Head of caudate nucleus (tissue), 42 donors: Measurements from ENCODE around the gene GJB5.

Experiments used
- DNase-seq, 42 donors: peaks; one replicate each; pipeline versions ENCODE4 v3.0.0 to v3.0.0-alpha.2; 2020 to 2021; ENCODE audit warnings: mixed read lengths in 7 of 42
- intact Hi-C: fragments of 100-400 bp; cut with DNase I; formaldehyde crosslinking; loops from one replicate; pipeline ENCODE4 v1.15.0; 2022

The GJB5 gene

GRCh38 chr1:34742667-34743270 is 12.1 kb upstream of the GJB5 start:
- peak; percentile 58 to 94 (median 86) for DNase-seq
- intact Hi-C loops = loop anchor here (10.0 kb wide), 1 partner anchor 1108 kb away; no protein-coding TSS in a partner anchor

- intact Hi-C loops = loop anchor here (10.0 kb wide), 1 partner anchor 1109 kb away; no protein-coding TSS in a partner anchor
- DNase-seq = no peak
Observed at GRCh38 chr1:34743775-34744174, 11.1 kb upstream of the GJB5 start.

DNA sequence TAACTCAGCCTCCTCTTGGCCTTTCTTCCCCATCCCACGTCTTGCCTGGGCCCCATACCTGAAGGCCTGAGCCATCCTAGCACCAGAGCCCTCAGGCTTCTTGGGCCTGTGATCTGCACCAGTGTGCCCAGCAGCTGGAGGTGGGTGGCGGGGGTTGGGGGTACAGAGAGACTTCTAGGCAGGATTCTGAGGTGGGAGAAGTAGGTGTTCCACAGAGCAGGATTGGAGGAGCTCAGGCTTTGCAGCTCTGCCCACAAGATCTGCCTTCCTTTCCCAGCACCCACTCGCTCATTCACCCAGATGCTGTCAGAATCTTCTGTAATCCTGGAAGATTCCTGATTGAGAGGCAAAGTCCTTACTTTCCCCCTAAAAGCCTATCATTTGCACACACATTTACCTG is 10.0 kb upstream of the GJB5 start:
- intact Hi-C loops = loop anchor here (10.0 kb wide), 1 partner anchor 1110 kb away; no protein-coding TSS in a partner anchor
- DNase-seq = peak in 41 of 42 donors; percentile 21 to 89 (median 62)

- intact Hi-C loops = loop anchor here (10.0 kb wide), 1 partner anchor 1111 kb away; no protein-coding TSS in a partner anchor
Observed at GRCh38 chr1:34745666-34746065, 9.2 kb upstream of the GJB5 start.

DNA sequence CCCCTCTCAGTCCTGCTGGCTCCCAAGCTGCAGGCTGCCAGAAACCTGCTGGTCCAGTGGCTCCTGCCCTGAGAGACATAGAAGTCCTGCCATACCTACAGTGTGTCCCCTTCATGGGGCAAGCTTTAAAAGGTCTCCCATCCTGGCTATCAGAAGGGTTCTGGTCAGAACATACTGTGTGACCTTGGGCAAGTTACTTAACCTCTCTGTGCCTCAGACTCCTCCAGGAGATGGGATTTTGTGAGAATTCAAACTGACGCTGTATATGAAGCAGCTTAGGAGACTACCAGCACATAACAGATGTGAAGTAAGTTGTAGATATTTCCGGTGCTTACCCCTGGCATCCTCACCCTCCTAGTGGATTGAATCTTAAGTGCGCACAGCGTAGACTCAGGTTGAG is 8.7 kb upstream of the GJB5 start:
- intact Hi-C loops = loop anchor here (10.0 kb wide), 1 partner anchor 1111 kb away; no protein-coding TSS in a partner anchor
- no peak for DNase-seq

More at GRCh38 chr1:34745666-34746065, 9.2 kb upstream of the GJB5 start:
- DNase-seq = no peak

- intact Hi-C loops = loop anchor here (10.0 kb wide), 1 partner anchor 1112 kb away; no protein-coding TSS in a partner anchor
- no peak for DNase-seq
Observed at GRCh38 chr1:34746785-34747637, 7.8 kb upstream of the GJB5 start.

DNA sequence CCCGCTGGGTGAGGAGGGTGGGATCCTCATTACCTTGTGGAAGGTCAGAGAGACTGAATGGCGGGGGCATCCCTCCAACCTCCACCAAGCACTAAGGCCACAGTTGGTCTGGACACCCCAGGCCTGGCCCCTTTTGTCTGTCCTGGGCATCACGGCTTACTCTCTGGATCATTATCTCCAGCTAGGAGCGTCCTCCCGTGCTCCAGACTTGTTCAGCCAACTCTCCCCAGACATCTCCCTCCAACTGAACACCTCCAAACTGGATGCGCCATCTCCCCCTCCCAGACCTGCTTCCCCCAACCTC is 7.3 kb upstream of the GJB5 start:
- intact Hi-C loops = loop anchor here (10.0 kb wide), 1 partner anchor 1113 kb away; no protein-coding TSS in a partner anchor

GRCh38 chr1:34749992-34750391 is 4.9 kb upstream of the GJB5 start:
- peak in 1 of 42 donors; percentile 52 for DNase-seq
- intact Hi-C loops = loop anchor here (10.0 kb wide), 1 partner anchor 1115 kb away; no protein-coding TSS in a partner anchor

More for the DNA sequence above, 7.3 kb upstream of the GJB5 start:
- no peak for DNase-seq

DNA sequence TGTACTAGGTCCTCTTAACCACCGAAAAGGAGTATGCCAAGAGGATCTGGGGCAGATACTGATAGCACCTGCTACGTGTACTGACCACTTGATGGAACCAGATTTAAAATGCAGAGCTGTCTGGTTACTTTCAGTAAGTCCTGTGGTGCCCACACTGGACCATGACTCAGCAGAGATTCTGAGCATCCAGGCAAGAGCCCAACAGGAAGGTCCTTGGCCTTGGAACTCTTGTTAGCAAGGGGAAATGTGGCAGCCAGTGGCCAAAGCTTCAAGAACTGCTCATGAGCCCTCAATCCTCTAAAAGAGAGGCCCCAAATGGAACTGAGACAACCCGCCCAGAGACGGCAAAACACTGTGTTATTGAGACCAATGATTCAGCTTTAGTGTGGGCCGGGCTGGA is 4.2 kb upstream of the GJB5 start:
- intact Hi-C loops = no loop called here
- DNase-seq = peak in 3 of 42 donors; percentile 35 to 54 (median 43)

GRCh38 chr1:34753163-34753562 is 1.7 kb upstream of the GJB5 start:
- DNase-seq = no peak
- intact Hi-C loops = no loop called here

GRCh38 chr1:34755961-34756360 is 1.1 kb downstream of the GJB5 start:
- intact Hi-C loops = no loop called here
- no peak for DNase-seq

DNA sequence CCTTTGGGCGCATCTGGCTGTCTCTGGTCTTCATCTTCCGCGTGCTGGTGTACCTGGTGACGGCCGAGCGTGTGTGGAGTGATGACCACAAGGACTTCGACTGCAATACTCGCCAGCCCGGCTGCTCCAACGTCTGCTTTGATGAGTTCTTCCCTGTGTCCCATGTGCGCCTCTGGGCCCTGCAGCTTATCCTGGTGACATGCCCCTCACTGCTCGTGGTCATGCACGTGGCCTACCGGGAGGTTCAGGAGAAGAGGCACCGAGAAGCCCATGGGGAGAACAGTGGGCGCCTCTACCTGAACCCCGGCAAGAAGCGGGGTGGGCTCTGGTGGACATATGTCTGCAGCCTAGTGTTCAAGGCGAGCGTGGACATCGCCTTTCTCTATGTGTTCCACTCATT is 2.5 kb downstream of the GJB5 start:
- intact Hi-C loops = no loop called here
- no peak for DNase-seq

DNA sequence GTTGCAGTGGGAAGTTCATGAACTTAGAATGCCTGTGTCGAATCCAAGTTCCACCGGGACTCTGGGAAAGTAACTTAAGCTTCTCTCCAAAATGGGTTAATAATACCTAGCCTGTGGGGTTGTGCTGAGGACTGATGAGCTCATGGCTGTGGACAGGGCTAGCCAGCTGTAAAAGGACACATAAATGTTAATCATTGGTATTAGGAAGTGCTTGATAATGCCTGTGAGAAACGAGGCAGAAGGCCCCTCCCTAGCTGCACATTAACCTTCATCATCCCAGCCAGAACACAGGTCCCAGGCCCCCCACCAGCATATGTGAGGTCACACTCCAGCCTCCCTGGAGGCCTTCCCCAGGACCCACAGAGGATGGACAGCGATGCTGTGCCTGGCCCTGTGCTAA is 3.9 kb downstream of the GJB5 start:
- DNase-seq = no peak
- intact Hi-C loops = no loop called here

DNA sequence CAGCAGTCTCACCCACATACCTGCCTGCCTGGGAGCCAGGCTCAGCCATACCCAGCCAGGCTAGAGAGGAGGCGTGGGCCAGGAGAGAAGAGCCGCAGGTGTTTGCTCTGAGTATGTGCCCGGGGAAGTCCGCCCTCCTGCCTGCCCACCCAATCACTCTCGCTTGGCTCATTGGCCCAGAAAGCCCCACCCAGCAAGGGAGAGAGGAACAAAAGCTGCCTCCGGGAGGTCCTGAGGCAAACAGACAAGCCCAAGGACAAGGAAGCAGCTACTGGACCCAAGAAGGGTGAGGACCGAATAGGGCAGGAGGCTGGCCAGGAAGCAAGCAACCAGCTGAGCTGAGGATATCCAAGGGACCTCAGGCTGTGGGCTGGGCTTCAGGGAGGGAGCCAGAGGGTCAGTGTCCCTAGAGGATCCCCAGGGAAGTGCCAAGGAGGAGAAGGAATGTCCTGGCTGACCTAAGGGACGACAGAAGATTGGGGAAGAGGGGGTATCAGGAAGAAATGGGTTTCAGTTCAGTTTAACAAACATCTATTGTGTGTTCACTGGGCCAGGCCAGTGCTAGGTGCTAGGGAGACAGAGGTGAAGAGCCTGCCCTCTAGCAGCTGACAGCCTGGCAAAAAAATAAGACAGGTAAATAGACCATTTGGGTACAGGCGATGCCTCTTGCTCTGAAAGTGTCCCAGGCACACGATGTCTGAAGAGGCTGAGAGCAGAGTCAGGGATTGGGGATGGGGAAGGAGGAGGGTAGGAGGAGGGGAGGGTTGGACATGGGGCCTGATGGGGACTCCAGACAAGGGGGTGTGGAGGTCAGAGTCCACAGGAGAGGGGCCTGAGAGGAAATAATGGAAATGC is 4.9 kb downstream of the GJB5 start, which contains the start of gene GJB4:
TSS of gene GJB4 (plus strand) at position 238 of the 855 bp plus-strand sequence. CDS start 1,515 bp downstream, outside the sequence.
- DNase-seq = no peak
- intact Hi-C loops = no loop called here

DNA sequence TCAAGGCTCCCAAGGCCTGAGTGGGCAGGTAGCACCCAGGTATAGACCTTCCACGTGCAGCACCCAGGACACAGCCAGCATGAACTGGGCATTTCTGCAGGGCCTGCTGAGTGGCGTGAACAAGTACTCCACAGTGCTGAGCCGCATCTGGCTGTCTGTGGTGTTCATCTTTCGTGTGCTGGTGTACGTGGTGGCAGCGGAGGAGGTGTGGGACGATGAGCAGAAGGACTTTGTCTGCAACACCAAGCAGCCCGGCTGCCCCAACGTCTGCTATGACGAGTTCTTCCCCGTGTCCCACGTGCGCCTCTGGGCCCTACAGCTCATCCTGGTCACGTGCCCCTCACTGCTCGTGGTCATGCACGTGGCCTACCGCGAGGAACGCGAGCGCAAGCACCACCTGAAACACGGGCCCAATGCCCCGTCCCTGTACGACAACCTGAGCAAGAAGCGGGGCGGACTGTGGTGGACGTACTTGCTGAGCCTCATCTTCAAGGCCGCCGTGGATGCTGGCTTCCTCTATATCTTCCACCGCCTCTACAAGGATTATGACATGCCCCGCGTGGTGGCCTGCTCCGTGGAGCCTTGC is 6.4 kb downstream of the GJB5 start:
- intact Hi-C loops = no loop called here
- no peak for DNase-seq

DNA sequence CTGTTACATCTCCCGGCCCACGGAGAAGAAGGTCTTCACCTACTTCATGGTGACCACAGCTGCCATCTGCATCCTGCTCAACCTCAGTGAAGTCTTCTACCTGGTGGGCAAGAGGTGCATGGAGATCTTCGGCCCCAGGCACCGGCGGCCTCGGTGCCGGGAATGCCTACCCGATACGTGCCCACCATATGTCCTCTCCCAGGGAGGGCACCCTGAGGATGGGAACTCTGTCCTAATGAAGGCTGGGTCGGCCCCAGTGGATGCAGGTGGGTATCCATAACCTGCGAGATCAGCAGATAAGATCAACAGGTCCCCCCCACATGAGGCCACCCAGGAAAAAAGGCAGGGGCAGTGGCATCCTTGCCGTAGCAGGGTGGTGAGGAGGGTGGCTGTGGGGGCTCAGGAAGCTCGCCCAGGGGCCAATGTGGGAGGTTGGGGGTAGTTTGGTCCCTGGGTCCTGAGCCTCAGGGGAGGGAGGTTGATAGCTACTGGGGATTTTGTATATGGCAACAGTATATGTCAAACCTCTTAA is 7.0 kb downstream of the GJB5 start:
- intact Hi-C loops = no loop called here
- DNase-seq = no peak

GRCh38 chr1:34762474-34763141 is 7.8 kb downstream of the GJB5 start:
- intact Hi-C loops = no loop called here

More at GRCh38 chr1:34762474-34763141, 7.8 kb downstream of the GJB5 start:
- no peak for DNase-seq
